GM11168 (cell line): Measurements from ENCODE around the gene MBD4.
"Not testable (repeated sequence)": the region's sequence is repeated elsewhere in the genome, so short reads cannot be mapped to it uniquely, and the experiment has no call there.

ENCODE experiments used
- in situ Hi-C: fragments of 300-500 bp; cut with MboI; formaldehyde crosslinking; loops from one replicate; pipeline ENCODE4 v1.12.0; 2022; ENCODE audit warnings: low sequenced_read_pairs; ENCODE audit not compliant: unreplicated experiment

MBD4 gene

GRCh38 chr3:129388791-129389571 lies 50.8 kb downstream of the MBD4 start:
- in situ Hi-C loops, result not testable (repeated sequence)

- in situ Hi-C loops, result no loop called here
Observed at GRCh38 chr3:129387487-129387886, 52.3 kb downstream of the MBD4 start.

GRCh38 chr3:129386984-129387383 lies 52.8 kb downstream of the MBD4 start:
- in situ Hi-C loops, result no loop called here

- in situ Hi-C loops, result not testable (repeated sequence)
Observed at GRCh38 chr3:129385507-129385906, 54.2 kb downstream of the MBD4 start.

GRCh38 chr3:129384594-129385323 lies 55.0 kb downstream of the MBD4 start:
- in situ Hi-C loops, result no loop called here

- in situ Hi-C loops, result not testable (repeated sequence)
Observed at GRCh38 chr3:129384103-129384502, 55.6 kb downstream of the MBD4 start.

GRCh38 chr3:129383292-129383860 lies 56.4 kb downstream of the MBD4 start:
- in situ Hi-C loops, result no loop called here

GRCh38 chr3:129382366-129382765 lies 57.4 kb downstream of the MBD4 start:
- in situ Hi-C loops, result no loop called here
